ENCODE measurements around the gene FKBP1C.

The FKBP1C gene

GRCh38 chr6:63236398-63236817 lies 25.1 kb downstream of the FKBP1C start:
- Histone ChIP-seq H4K20me1 (ENCODE audit: insufficient read depth, low read length) (no peaks in the 10 kb centered on the region), H3K27me3 (ENCODE audit: low read depth, low read length) (no peaks in the 10 kb centered on the region), H3K4me2 (ENCODE audit: low read length) (peak overlapping the region; percentile 64), H3K9me3 (ENCODE audit: insufficient read depth, low read length) (no peaks in the 10 kb centered on the region), H3K27ac (ENCODE audit: low read length) (peak overlapping the region; percentile 36), H2AFZ (ENCODE audit: low read depth, low read length) (peak overlapping the region; percentile 31; the same call in 1 of the 2 replicates), H3K4me1 (ENCODE audit: low read length) (peaks cover 15% of the 10 kb centered on the region), H3K9ac (ENCODE audit: low read length) (peak overlapping the region; percentile 2; the same call in 1 of the 2 replicates), H3K36me3 (replicated peaks; ENCODE audit: low read depth, low read length) (no peaks in the 10 kb centered on the region), H3K4me3 (ENCODE audit: low read length) (peak overlapping the region; percentile 12), H3K79me2 (ENCODE audit: low read length) (no peaks in the 10 kb centered on the region)
- TF ChIP-seq EZH2phosphoT487 (IDR thresholded peaks at IDR 0.05; ENCODE audit: low read depth): no peak
- TF ChIP-seq, protein P1, sequence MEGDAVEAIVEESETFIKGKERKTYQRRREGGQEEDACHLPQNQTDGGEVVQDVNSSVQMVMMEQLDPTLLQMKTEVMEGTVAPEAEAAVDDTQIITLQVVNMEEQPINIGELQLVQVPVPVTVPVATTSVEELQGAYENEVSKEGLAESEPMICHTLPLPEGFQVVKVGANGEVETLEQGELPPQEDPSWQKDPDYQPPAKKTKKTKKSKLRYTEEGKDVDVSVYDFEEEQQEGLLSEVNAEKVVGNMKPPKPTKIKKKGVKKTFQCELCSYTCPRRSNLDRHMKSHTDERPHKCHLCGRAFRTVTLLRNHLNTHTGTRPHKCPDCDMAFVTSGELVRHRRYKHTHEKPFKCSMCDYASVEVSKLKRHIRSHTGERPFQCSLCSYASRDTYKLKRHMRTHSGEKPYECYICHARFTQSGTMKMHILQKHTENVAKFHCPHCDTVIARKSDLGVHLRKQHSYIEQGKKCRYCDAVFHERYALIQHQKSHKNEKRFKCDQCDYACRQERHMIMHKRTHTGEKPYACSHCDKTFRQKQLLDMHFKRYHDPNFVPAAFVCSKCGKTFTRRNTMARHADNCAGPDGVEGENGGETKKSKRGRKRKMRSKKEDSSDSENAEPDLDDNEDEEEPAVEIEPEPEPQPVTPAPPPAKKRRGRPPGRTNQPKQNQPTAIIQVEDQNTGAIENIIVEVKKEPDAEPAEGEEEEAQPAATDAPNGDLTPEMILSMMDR (IDR thresholded peaks at IDR 0.05; ENCODE audit: low read depth, low read length): peak; percentile 42

GRCh38 chr6:63245420-63245819 lies 34.2 kb downstream of the FKBP1C start:
- Histone ChIP-seq H2AFZ (ENCODE audit: low read depth, low read length) (no peak overlapping the region), H3K9me3 (ENCODE audit: insufficient read depth, low read length) (no peaks in the 10 kb centered on the region), H3K36me3 (replicated peaks; ENCODE audit: low read depth, low read length) (no peaks in the 10 kb centered on the region), H3K4me2 (ENCODE audit: low read length) (no peak overlapping the region), H3K27me3 (ENCODE audit: low read depth, low read length) (no peaks in the 10 kb centered on the region), H3K79me2 (ENCODE audit: low read length) (no peaks in the 10 kb centered on the region), H3K4me3 (ENCODE audit: low read length) (no peak overlapping the region), H3K4me1 (ENCODE audit: low read length) (no peaks in the 10 kb centered on the region), H3K27ac (ENCODE audit: low read length) (no peak overlapping the region), H3K9ac (ENCODE audit: low read length) (no peak overlapping the region), H4K20me1 (ENCODE audit: insufficient read depth, low read length) (no peaks in the 10 kb centered on the region)
- TF ChIP-seq, protein P1 (IDR thresholded peaks at IDR 0.05; ENCODE audit: low read depth, low read length): no peak
- no peak for TF ChIP-seq EZH2phosphoT487 (IDR thresholded peaks at IDR 0.05; ENCODE audit: low read depth)

DNA sequence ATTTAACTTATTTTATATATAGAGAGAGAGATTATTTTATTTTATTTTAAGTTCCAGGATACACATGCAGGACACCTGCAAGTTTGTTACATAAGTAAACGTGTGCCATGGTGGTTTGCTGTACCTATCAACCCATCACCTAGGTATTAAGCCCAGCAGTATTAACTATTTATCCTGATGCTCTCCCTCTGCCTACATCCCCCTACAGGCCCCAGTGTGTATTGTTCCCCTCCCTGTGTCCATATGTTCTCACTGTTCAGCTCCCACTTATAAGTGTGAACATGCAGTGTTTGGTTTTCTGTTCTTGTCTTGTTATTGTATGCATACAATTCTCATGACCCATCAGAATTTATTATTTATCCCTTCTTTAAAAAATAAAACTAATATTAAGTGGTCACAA lies 34.6 kb downstream of the FKBP1C start:
- H4K20me1 ChIP-seq (ENCODE audit: insufficient read depth, low read length): no peaks in the 10 kb centered on the region
- H3K36me3 ChIP-seq (replicated peaks; ENCODE audit: low read depth, low read length): no peaks in the 10 kb centered on the region
- no peaks in the 10 kb centered on the region for H3K79me2 ChIP-seq (ENCODE audit: low read length)
- TF ChIP-seq, protein P1 (IDR thresholded peaks at IDR 0.05; ENCODE audit: low read depth, low read length): no peak; the same call in 1 of the 2 replicates
- TF ChIP-seq EZH2phosphoT487 (IDR thresholded peaks at IDR 0.05; ENCODE audit: low read depth): no peak
- no peaks in the 10 kb centered on the region for H3K9me3 ChIP-seq (ENCODE audit: insufficient read depth, low read length)
- no peak overlapping the region for H3K9ac ChIP-seq (ENCODE audit: low read length)
- no peak overlapping the region for H2AFZ ChIP-seq (ENCODE audit: low read depth, low read length)
- no peaks in the 10 kb centered on the region for H3K4me1 ChIP-seq (ENCODE audit: low read length)
- no peak overlapping the region for H3K4me3 ChIP-seq (ENCODE audit: low read length)
- no peak overlapping the region for H3K4me2 ChIP-seq (ENCODE audit: low read length)
- no peak overlapping the region for H3K27ac ChIP-seq (ENCODE audit: low read length)
- H3K27me3 ChIP-seq (ENCODE audit: low read depth, low read length): no peaks in the 10 kb centered on the region

DNA sequence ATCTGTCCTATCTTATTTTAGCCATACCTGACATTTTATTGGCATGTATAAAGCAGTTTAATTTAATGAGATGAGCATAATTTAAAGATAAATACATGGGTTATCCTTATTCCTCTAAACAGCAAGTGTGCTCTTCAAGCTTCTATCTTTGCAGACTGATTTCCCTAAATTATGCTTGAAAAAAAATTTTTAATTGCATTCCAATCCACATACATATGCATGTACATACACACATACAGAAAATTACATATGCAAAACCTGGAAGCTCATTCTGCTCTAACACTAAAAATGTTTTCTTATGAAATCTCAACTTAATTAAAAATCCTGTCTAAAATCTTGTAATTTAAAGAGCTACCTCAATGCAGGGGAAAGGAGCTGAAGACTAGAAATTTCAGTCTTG lies 35.3 kb downstream of the FKBP1C start:
- Histone ChIP-seq H3K27ac (ENCODE audit: low read length) (no peak overlapping the region), H3K79me2 (ENCODE audit: low read length) (no peaks in the 10 kb centered on the region), H3K9me3 (ENCODE audit: insufficient read depth, low read length) (no peaks in the 10 kb centered on the region), H3K27me3 (ENCODE audit: low read depth, low read length) (no peaks in the 10 kb centered on the region), H3K9ac (ENCODE audit: low read length) (no peak overlapping the region), H3K4me3 (ENCODE audit: low read length) (no peak overlapping the region), H3K36me3 (replicated peaks; ENCODE audit: low read depth, low read length) (no peaks in the 10 kb centered on the region), H4K20me1 (ENCODE audit: insufficient read depth, low read length) (no peaks in the 10 kb centered on the region), H3K4me1 (ENCODE audit: low read length) (no peaks in the 10 kb centered on the region), H2AFZ (ENCODE audit: low read depth, low read length) (no peak overlapping the region), H3K4me2 (ENCODE audit: low read length) (no peak overlapping the region)
- TF ChIP-seq, protein P1 (IDR thresholded peaks at IDR 0.05; ENCODE audit: low read depth, low read length): no peak
- TF ChIP-seq EZH2phosphoT487 (IDR thresholded peaks at IDR 0.05; ENCODE audit: low read depth): no peak

Data from OCI-LY3 (cell line).